GM10248 (cell line): ENCODE results near the gene STOML3.

Source experiments
- CTCF ChIA-PET: fragments of 300-600 bp; sonication (Branson Sonifier 250); formaldehyde crosslinking; extraction: SDS; loops from one replicate; lab custom pipeline; 2021; ENCODE audit warnings: antibody characterized with exemption; lab: Yijun Ruan, JAX
- POLR2A ChIA-PET: fragments of 350-650 bp; sonication (Branson Sonifier 250); formaldehyde crosslinking; extraction: SDS; loops from one replicate; lab custom pipeline; 2020; ENCODE audit warnings: antibody characterized with exemption; lab: Yijun Ruan, JAX
- DNase-seq: peaks from one replicate; pipeline ENCODE4 v3.0.0; 2012; ENCODE audit errors: extremely low spot score
- TF ChIP-seq, protein P1 (sequence below): IDR thresholded peaks from 2 replicates; pipeline ENCODE4 v1.5.1; 2012; ENCODE audit warnings: mild to moderate bottlenecking, low read depth; ENCODE audit errors: extremely low read depth, missing control alignments, control extremely low read depth

STOML3 gene

DNA sequence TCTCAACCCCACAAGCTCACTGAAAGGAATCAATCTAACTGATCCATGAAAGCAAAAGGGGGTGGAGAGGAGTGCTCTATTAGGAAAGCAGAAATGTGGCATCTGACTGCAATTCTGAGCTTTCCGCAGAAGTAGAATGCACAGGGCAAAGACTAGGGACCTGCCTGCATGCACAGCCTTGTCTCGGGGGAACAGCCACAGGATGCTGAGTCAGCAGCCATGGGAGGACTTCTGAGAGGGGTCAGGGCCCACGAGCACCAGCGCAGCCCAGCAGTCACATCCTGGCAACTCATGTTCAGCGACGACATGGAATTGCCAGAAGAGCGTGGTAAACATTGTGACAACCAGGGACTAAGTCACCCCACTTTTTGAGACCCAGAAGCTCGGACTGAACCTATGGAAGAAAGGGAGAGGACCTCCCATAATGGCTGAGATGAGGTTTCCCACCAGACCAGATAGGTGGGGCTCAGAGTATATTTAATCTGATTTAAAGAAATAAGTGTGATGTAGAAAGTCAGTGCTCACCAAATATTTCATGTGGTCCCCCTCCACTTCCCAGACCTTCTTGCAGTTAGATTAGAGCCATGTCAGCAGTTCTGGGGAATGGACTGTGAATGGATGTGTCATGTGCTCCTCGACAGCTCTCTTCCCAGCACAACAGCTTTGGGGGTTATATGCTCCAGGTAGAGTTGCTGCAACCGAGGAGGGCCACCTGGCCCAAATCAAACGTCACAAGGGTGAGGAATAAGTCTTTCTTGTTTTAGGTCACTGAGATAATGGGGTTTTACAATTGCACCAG, 32.6 kb downstream of the STOML3 start:
- POLR2A ChIA-PET: no interaction called here
- TF ChIP-seq, protein P1, sequence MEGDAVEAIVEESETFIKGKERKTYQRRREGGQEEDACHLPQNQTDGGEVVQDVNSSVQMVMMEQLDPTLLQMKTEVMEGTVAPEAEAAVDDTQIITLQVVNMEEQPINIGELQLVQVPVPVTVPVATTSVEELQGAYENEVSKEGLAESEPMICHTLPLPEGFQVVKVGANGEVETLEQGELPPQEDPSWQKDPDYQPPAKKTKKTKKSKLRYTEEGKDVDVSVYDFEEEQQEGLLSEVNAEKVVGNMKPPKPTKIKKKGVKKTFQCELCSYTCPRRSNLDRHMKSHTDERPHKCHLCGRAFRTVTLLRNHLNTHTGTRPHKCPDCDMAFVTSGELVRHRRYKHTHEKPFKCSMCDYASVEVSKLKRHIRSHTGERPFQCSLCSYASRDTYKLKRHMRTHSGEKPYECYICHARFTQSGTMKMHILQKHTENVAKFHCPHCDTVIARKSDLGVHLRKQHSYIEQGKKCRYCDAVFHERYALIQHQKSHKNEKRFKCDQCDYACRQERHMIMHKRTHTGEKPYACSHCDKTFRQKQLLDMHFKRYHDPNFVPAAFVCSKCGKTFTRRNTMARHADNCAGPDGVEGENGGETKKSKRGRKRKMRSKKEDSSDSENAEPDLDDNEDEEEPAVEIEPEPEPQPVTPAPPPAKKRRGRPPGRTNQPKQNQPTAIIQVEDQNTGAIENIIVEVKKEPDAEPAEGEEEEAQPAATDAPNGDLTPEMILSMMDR: no peak
- no peak for DNase-seq
- CTCF ChIA-PET: interaction anchor here (1.5 to 1.8 kb wide), 2 partner anchors 25 to 30 kb away, joined by 4 to 5 read pairs; no protein-coding TSS in a partner anchor

DNA sequence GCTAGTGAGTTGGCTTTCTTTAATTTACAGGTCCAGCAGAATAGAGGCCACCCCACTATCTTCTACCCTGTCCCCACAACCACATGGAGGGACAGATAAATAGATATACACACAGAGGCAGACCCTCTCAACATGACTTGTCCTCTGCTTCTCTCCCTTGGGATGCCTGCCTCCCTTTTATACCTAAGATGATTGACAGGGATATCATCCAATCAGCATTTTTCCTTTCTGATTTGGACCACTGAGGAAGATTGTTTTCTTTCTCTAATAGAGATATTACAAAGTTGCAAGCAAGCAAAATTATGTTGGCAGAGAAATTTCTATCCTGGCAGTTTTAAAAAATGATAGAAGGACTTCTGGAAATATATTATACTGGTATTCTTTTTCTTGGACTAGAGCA, 35.8 kb downstream of the STOML3 start:
- CTCF ChIA-PET: no interaction called here
- POLR2A ChIA-PET: no interaction called here
- DNase-seq: no peak
- TF ChIP-seq, protein P1: no peak

DNA sequence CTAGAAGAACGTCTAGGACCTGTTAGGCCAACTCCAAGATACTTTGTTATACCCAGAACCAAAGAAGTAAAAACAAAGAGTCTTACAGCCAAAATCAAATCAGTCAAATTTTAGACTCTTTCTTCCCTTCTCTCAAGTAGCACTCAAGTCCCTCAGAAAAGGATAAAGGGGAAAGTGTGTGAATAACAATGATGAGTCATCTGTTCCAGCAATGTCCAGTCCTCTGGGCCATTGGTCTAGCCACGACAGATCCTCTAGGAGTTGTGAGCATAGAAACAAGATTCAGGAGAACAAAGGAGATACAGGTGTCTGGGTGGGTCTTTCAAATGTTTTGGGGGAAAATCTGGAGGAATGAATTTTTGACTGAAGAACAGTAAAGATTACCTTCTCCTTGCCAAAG, 36.3 kb downstream of the STOML3 start:
- TF ChIP-seq, protein P1: no peak
- DNase-seq: no peak
- CTCF ChIA-PET: no interaction called here
- POLR2A ChIA-PET: no interaction called here

DNA sequence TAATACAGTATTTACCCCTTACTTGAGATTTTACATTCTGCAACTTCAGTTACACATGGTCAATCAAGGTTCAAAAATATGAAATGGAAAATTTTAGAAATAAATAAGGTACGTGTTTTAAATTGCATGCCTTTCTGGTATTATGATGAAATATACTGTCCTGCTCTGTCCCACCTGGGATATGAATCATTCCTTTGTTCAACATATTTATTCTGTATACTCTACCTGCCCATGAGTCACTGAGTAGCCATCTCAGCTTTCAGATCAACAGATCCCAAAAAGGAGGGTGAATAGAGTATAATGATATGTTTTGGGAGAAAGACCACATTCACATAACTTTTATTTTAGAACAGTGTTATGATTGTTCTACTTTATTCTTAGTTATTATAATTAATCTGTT, 37.8 kb downstream of the STOML3 start:
- ChIA-PET CTCF (interaction anchor here (0.5 to 1.3 kb wide), 3 partner anchors 13 to 45 kb away, joined by 3 read pairs; no protein-coding TSS in a partner anchor), POLR2A (no interaction called here)
- TF ChIP-seq, protein P1: no peak
- DNase-seq: no peak

DNA sequence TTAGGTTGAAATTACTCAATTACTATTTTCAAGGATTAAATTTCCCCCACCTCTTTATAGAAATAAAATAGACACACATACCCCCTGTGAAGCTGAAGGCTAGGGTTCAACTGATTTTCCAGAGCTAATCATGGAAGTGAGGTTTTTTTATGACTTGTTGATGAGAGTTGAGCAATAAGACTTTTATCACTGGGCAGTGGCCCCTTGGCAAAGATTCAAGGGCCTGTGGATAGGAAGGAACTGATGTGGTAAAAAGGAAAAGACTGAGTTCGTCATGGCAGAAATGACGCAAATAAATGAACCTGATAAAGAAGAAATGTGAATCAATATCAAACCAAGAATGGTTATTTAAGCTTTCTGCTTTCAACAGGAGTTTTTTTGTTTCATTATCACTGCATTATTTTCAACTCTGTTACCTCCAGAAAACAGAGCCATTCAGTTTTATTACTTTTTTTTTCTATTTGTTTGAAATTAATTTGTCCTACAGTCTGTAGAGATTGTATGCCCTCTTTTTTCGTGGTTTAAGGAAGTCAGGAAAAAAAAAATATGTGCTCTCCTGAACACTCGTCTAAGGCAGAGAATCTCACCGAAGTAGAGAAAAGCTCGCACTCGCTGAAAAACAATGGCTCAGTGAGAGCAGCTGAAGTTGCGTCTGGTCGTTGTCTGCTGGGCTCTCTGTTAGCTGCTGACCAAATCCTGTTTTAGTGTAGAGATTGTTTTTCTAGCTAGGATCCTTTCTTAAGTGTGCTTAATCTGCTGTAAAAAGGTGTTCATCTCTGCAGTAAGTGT, 38.9 kb downstream of the STOML3 start:
- DNase-seq: no peak
- POLR2A ChIA-PET: no interaction called here
- TF ChIP-seq, protein P1: no peak
- CTCF ChIA-PET: interaction anchor here (1.0 to 1.3 kb wide), 4 partner anchors 9 to 26 kb away, joined by 3 to 4 read pairs (median 3); no protein-coding TSS in a partner anchor

DNA sequence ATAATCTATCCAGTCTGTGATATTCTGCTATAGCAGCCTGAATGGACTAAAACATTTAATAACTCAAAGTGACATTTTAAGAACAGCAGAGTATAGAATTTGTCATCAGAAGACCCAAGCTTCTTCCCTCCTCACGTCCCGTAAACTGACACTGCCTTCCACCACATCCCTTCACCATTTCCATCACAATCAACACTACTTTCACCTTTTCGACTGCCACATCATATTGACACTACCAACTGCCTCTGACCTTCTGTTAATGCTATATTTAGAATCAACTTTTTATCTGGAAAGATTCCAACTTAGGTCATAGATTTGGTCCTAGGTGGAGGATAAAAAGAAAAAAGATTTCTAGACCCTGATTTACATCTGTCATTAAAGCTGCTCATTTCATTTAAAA, 39.6 kb downstream of the STOML3 start:
- ChIA-PET POLR2A (no interaction called here), CTCF (interaction anchor here (1.0 to 1.3 kb wide), 2 partner anchors 18 to 26 kb away, joined by 3 read pairs; no protein-coding TSS in a partner anchor)
- DNase-seq: no peak
- TF ChIP-seq, protein P1: no peak
